ENCODE results near the gene SAMD5. TPM values are rescaled to one million over a fixed set of nuclear protein-coding genes. Genes with fewer than 3 reads are reported as not detected.

The SAMD5 gene
- total RNA-seq, 1 experiment from 2014 or later: 1.9 TPM

GRCh38 chr6:147527197-147527596 lies 18.7 kb downstream of the SAMD5 start:
- DNase-seq (ENCODE audit: low read depth): no peak

GRCh38 chr6:147528511-147529145 lies 20.1 kb downstream of the SAMD5 start:
- no peak for DNase-seq (ENCODE audit: low read depth)

- DNase-seq (ENCODE audit: low read depth): peak; percentile 55
Measured at GRCh38 chr6:147530132-147531060, 21.9 kb downstream of the SAMD5 start.

GRCh38 chr6:147531321-147531720 lies 22.8 kb downstream of the SAMD5 start:
- DNase-seq (ENCODE audit: low read depth): no peak

- no peak for DNase-seq (ENCODE audit: low read depth)
Measured at GRCh38 chr6:147534116-147534860, 25.8 kb downstream of the SAMD5 start.

- DNase-seq (ENCODE audit: low read depth): no peak
Measured at GRCh38 chr6:147538821-147539220, 30.3 kb downstream of the SAMD5 start.

- no peak for DNase-seq (ENCODE audit: low read depth)
Measured at GRCh38 chr6:147540075-147540474, 31.6 kb downstream of the SAMD5 start.

GRCh38 chr6:147542436-147542835 lies 33.9 kb downstream of the SAMD5 start:
- DNase-seq (ENCODE audit: low read depth): peak; percentile 33

GRCh38 chr6:147544420-147544819 lies 35.9 kb downstream of the SAMD5 start:
- DNase-seq (ENCODE audit: low read depth): no peak

GRCh38 chr6:147546501-147547368 lies 38.2 kb downstream of the SAMD5 start:
- DNase-seq (ENCODE audit: low read depth): no peak

GRCh38 chr6:147547369-147547902 lies 38.9 kb downstream of the SAMD5 start:
- no peak for DNase-seq (ENCODE audit: low read depth)

- DNase-seq (ENCODE audit: low read depth): no peak
Measured at GRCh38 chr6:147548921-147549475, 40.5 kb downstream of the SAMD5 start.

GRCh38 chr6:147549531-147549930 lies 41.0 kb downstream of the SAMD5 start:
- no peak for DNase-seq (ENCODE audit: low read depth)

GRCh38 chr6:147551976-147552375 lies 43.5 kb downstream of the SAMD5 start:
- DNase-seq (ENCODE audit: low read depth): no peak

GRCh38 chr6:147553099-147553498 lies 44.6 kb downstream of the SAMD5 start:
- DNase-seq (ENCODE audit: low read depth): no peak

- no peak for DNase-seq (ENCODE audit: low read depth)
Measured at GRCh38 chr6:147554281-147554680, 45.8 kb downstream of the SAMD5 start.

- no peak for DNase-seq (ENCODE audit: low read depth)
Measured at GRCh38 chr6:147559006-147559405, 50.5 kb downstream of the SAMD5 start.

GRCh38 chr6:147560670-147561069 lies 52.2 kb downstream of the SAMD5 start:
- DNase-seq (ENCODE audit: low read depth): no peak

- no peak for DNase-seq (ENCODE audit: low read depth)
Measured at GRCh38 chr6:147561726-147562125, 53.2 kb downstream of the SAMD5 start.

- no peak for DNase-seq (ENCODE audit: low read depth)
Measured at GRCh38 chr6:147563472-147563871, 55.0 kb downstream of the SAMD5 start.
